Osteoblast (primary cell): ENCODE measurements around the gene SPATA46. TPM values are rescaled to one million over a fixed set of nuclear protein-coding genes. Genes with fewer than 3 reads are reported as not detected.

Experiments
- DNase-seq: peaks from one replicate; pipeline ENCODE4 v3.0.0; 2011; ENCODE audit warnings: low spot score, mixed read lengths; ENCODE audit not compliant: insufficient read length; ENCODE audit errors: missing footprints
- H2AFZ ChIP-seq: 2 replicates; pipeline ENCODE4 v1.6.0; 2011; ENCODE audit warnings: mild to moderate bottlenecking, low read length
- H3K27ac ChIP-seq: 2 replicates; pipeline ENCODE4 v1.5.1; 2011; ENCODE audit warnings: mild to moderate bottlenecking, low read depth, low read length, moderate library complexity
- H3K27me3 ChIP-seq: 2 replicates; pipeline ENCODE4 v1.6.0; 2012; ENCODE audit warnings: mild to moderate bottlenecking, control low read depth, inconsistent platforms, low read length, moderate library complexity; ENCODE audit not compliant: insufficient read depth
- H3K36me3 ChIP-seq: 2 replicates; pipeline ENCODE4 v1.5.1; 2011; ENCODE audit warnings: mild to moderate bottlenecking, low read length, control low read depth, moderate library complexity; ENCODE audit not compliant: insufficient read depth
- H3K4me1 ChIP-seq: 2 replicates; pipeline ENCODE4 v1.5.1; 2011; ENCODE audit warnings: mild to moderate bottlenecking, low read length, control low read depth, moderate library complexity; ENCODE audit not compliant: insufficient read depth
- H3K4me2 ChIP-seq: 2 replicates; pipeline ENCODE4 v1.6.0; 2011; ENCODE audit warnings: mild to moderate bottlenecking, low read length; ENCODE audit not compliant: insufficient read depth
- H3K4me3 ChIP-seq: fragments of 200-600 bp; sonication (generic); 3 replicates; pipeline ENCODE4 v1.5.1; 2012; ENCODE audit warnings: mild to moderate bottlenecking, low read length, inconsistent platforms; ENCODE audit not compliant: insufficient read depth
- H3K79me2 ChIP-seq: 2 replicates; pipeline ENCODE4 v1.6.0; 2012; ENCODE audit warnings: mild to moderate bottlenecking, low read length, control low read depth, inconsistent platforms; ENCODE audit not compliant: insufficient read depth
- H3K9me3 ChIP-seq: 2 replicates; pipeline ENCODE4 v1.5.1; 2011; ENCODE audit warnings: low read depth, low read length, control low read depth
- H4K20me1 ChIP-seq: 2 replicates; pipeline ENCODE4 v1.6.0; 2012; ENCODE audit warnings: mild to moderate bottlenecking, low read length, control low read depth; ENCODE audit not compliant: insufficient read depth
- total RNA-seq: library from RNA; depleted of rRNA; stranded (reverse); fragments of >200 nt; gene quantifications from 2 replicates; pipeline ENCODE4 v1.2.3, GENCODE V29; 2012
- TF ChIP-seq, protein P1 (sequence below): IDR thresholded peaks from 2 replicates; pipeline ENCODE4 v1.5.1; 2011; ENCODE audit warnings: mild to moderate bottlenecking, low read depth, low read length, moderate library complexity; ENCODE audit errors: extremely low read depth

SPATA46 gene
- total RNA-seq, 1 donor: not detected

DNA sequence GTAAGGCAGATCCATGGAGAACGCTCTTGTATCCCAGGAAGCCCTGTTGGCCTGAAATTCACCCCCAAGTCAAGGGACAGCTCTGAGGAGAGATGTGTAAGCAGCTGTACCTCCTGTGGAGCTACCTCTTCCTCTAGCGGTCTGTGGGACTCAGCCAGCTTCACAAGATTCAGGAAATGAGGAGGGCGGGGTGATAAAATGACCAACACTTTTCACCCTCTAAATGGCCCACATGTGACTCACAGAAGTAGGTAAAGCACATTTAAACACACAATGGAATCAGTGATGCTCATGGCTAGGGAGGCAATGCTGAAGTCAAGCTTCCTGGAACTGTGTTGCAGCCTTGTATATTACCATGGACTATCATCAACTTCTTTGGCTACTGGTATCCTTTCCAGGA lies 35.3 kb upstream of the SPATA46 start, which contains the start of gene SH2D1B:
Gene SH2D1B, minus strand, starts transcription at position 135 of the 400 bp plus-strand sequence. Its CDS starts 120 bp downstream, at position 15.
- no peak within 1 kb of the TSS for H3K27ac ChIP-seq
- no peaks in the 10 kb centered on the region for H3K79me2 ChIP-seq
- H3K27me3 ChIP-seq: no peaks in the 10 kb centered on the region
- H2AFZ ChIP-seq: no peak within 1 kb of the TSS
- H3K36me3 ChIP-seq: no peaks in the 10 kb centered on the region
- no peaks in the 10 kb centered on the region for H3K4me1 ChIP-seq
- no peaks in the 10 kb centered on the region for H3K9me3 ChIP-seq
- no peaks in the 10 kb centered on the region for H4K20me1 ChIP-seq
- no peak for DNase-seq
- H3K4me2 ChIP-seq: no peak within 1 kb of the TSS
- H3K4me3 ChIP-seq: no peak within 1 kb of the TSS
- TF ChIP-seq, protein P1, sequence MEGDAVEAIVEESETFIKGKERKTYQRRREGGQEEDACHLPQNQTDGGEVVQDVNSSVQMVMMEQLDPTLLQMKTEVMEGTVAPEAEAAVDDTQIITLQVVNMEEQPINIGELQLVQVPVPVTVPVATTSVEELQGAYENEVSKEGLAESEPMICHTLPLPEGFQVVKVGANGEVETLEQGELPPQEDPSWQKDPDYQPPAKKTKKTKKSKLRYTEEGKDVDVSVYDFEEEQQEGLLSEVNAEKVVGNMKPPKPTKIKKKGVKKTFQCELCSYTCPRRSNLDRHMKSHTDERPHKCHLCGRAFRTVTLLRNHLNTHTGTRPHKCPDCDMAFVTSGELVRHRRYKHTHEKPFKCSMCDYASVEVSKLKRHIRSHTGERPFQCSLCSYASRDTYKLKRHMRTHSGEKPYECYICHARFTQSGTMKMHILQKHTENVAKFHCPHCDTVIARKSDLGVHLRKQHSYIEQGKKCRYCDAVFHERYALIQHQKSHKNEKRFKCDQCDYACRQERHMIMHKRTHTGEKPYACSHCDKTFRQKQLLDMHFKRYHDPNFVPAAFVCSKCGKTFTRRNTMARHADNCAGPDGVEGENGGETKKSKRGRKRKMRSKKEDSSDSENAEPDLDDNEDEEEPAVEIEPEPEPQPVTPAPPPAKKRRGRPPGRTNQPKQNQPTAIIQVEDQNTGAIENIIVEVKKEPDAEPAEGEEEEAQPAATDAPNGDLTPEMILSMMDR: no peak

DNA sequence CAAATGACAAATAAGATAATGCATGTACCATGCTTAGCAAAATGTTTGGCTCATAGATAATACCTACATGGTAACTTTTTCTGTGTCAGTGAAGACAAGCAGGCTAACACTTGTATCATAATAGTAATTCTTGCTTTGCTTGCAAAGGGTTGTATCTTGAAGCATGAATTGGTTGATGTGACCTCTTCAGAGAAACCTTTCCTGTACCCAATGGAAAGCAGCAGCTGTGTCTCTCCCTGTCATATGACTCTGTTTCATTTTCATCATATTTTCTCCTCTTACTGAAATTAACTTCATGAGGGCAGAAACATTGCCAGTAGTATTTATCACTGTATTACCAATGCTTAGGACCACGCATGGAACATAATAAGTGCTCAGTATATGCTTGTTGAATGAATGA lies 30.9 kb upstream of the SPATA46 start:
- DNase-seq: no peak
- H3K4me3 ChIP-seq: no peak overlapping the region
- H3K27ac ChIP-seq: no peak overlapping the region
- no peaks in the 10 kb centered on the region for H3K27me3 ChIP-seq
- no peaks in the 10 kb centered on the region for H3K4me1 ChIP-seq
- H3K9me3 ChIP-seq: no peaks in the 10 kb centered on the region
- H3K4me2 ChIP-seq: no peak overlapping the region
- no peak overlapping the region for H2AFZ ChIP-seq
- H3K79me2 ChIP-seq: no peaks in the 10 kb centered on the region
- TF ChIP-seq, protein P1: no peak
- H3K36me3 ChIP-seq: no peaks in the 10 kb centered on the region
- H4K20me1 ChIP-seq: no peaks in the 10 kb centered on the region

DNA sequence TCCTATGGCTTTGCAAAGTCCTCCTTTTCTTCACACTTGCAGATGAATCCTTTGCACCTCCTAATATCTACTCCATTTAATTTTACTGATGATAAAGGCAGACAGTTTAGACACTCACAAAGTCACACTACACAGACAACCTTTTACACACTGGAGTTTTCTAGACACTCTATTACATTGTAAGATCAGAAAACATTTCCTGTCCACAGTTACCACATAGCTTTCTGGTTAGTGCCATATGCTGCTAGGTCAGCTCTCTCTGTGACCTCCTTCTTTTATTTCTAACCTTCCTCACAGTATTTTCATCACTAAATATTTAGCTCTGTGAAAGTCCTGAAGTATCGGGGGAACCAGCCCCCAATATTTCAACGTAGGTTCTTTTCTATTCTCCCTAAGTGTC lies 30.2 kb upstream of the SPATA46 start:
- Histone ChIP-seq H3K27me3 (no peaks in the 10 kb centered on the region), H3K79me2 (no peaks in the 10 kb centered on the region), H3K4me1 (no peaks in the 10 kb centered on the region), H4K20me1 (no peaks in the 10 kb centered on the region), H3K27ac (no peak overlapping the region), H3K4me3 (no peak overlapping the region), H3K4me2 (no peak overlapping the region), H3K36me3 (no peaks in the 10 kb centered on the region), H3K9me3 (no peaks in the 10 kb centered on the region), H2AFZ (no peak overlapping the region)
- DNase-seq: no peak
- TF ChIP-seq, protein P1: no peak

DNA sequence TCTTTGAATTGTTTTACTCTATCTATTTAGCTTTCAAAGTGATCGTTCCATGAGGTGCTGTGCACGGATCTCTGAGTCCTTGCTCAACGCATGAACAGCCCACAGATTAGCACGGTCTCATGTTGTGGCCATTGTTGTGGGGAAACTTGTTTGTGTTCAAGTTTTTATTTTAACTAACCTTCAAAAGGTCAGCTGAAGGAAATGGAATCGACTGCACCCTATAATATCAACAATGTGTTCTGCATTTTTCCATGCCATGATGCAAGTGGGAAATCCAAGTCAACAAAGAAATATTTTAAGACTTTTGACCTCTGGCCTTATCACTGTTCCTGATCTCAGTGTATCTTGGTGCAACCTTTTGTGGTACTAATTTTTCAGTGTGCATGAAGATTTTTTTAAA lies 29.1 kb upstream of the SPATA46 start:
- no peaks in the 10 kb centered on the region for H3K27me3 ChIP-seq
- H3K36me3 ChIP-seq: no peaks in the 10 kb centered on the region
- H3K4me3 ChIP-seq: no peak overlapping the region
- H3K4me2 ChIP-seq: no peak overlapping the region
- no peak overlapping the region for H3K27ac ChIP-seq
- TF ChIP-seq, protein P1: no peak
- H4K20me1 ChIP-seq: no peaks in the 10 kb centered on the region
- no peaks in the 10 kb centered on the region for H3K4me1 ChIP-seq
- no peaks in the 10 kb centered on the region for H3K79me2 ChIP-seq
- no peak for DNase-seq
- H3K9me3 ChIP-seq: no peaks in the 10 kb centered on the region
- H2AFZ ChIP-seq: no peak overlapping the region
